GM18517 (cell line): ENCODE results near the gene IMPG2.

ENCODE experiments used
- ATAC-seq: cut with Tn5 transposase; IDR thresholded peaks from one replicate; pipeline ENCODE4 v1.9.1; 2021; ENCODE audit warnings: mild to moderate bottlenecking, moderate library complexity; ENCODE audit not compliant: unreplicated experiment

Gene IMPG2

DNA sequence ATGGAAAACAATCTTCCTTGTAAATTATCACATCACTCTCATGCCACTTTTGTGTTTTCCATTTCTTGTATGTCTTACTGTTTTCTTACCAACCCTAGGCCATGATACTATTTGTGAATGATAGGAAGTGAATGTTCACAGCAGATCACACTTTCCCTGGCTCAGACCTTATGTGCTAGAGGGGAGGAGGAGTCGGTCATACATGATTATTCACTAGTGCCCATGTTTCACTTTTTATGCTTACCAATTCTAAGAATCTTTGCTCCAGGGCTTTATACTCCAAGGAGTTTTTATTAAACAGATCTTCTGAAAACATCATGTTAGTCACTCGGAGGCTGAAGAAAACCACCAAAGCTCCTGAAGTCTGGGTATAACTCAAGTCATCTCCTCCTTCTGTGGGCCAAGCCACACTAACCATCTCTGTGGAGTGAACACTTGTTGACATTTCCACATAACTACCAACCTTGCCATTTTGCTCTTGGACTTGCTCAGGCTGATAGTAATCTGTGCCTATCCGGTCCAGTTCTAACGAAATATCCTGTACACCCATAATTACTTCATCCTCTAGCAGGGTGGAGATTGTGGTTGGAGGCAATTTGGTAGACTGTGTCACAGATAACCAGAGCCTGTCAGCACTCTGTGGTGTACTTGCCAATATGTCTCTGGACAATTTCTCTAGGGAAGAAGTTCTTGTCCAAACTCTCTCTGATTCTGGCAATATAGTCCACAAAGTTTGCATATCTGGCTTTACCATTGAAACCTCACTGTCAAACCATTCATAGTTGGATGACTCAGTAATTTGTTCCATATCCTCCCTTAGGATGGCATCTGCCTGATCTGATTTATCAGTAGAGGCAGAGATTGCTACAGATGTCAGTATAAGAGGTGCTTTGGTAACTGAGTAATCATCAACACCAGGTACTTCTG lies 76.8 kb downstream of the IMPG2 start:
- no peak for ATAC-seq

DNA sequence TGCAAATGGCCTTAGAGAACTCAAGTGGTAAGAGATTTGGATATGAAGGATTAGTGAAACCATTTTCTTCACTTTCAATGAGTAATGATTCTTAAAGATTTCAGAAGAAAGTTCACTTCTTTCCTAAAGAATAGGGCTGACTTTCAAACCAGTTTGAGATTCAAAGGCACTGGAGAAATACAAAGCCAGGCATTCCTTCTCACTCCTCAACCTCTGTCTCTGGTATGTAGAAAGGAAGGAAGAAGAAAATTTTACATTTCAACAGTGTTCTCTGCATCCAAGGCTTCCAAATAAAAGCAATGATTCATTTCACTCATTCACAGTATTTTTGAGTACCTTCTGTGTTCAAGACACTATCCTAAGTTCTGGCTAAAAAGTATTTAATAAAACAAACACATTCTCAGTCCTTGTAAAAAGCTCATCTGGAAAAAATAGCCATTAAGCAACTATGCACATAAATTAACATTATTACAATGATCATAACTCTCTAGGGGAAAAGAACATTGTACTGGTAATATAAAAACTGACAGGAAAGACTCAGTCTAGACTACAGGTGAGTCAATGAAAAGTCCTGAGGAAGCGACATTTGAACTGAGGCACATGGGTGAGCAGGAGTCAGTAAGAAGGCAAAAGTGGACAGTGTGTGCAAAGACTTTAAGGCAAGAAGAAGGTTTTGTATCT lies 79.5 kb downstream of the IMPG2 start:
- no peak for ATAC-seq

DNA sequence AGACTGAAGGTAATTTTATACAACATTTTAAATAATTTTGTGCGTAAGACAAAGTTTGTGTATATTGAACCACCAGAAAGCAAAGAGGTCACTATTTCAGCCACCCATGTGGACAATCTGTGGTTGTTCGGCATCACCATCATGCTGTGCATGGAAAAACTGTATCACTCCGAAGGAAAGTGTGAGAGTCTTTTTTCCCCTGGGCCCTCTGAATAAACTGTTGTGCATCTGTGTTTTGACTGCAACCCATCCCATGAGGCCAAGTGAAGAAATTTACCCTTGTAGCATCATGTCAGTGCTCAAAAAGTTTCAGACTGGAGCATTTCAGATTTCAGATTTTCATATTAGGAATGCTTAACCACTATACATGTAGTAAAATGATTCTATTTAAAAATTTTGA lies 85.3 kb downstream of the IMPG2 start:
- ATAC-seq = no peak

DNA sequence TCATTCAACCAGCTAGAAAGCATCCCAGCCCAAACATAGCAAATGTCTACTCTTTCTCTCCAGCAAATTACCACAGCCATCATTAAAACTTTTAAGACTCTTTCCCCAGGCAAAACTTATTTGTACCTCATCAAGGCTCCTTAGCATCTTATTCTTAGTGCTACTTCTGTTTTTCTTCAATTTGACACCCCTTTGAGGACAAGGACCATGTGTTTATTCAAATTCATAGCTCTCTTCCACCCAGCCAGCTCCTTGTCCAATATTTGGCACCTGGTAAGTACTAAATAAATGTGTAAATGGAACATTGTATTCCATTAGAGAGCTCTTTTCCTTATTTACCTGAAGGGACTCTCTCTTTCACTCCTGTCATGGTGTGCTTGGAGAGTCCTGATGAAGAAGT lies 89.8 kb downstream of the IMPG2 start:
- no peak for ATAC-seq

DNA sequence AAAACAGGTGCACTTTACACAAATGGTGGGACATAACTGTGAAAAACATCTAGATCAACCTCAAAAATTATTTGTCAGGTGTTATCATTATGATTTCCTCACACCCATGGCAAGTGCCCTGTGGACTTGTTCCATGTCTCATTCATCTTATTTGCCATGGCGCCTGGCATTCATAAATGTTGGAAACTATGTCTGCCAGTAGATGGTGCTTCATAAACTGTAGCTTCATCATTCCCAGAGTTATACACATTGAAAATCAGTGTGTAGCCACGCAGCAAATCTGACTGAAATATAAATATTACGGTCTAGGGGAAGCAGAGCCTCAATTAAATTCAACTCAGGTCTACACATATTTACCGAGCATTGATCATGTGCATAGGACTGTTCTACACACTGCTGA lies 90.7 kb downstream of the IMPG2 start:
- ATAC-seq = no peak

DNA sequence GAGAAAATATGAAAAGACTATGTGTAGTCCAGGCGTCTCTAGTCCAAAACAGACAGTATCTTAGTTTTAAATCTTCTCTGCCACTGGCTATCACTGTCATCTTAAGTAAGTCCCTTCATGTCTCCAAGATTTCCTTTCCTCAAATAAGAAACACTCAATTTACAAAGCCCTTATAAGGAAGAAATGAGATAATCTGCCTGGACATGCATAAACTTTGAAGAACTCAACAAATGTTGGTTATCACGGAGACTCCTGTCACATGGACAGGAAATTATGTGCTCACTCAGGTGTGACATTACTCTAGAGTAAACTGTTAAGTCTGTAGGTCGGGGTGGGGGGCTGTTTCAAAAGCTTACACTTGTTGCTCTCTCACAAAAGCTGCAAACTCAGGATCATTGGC lies 91.9 kb downstream of the IMPG2 start:
- no peak for ATAC-seq

DNA sequence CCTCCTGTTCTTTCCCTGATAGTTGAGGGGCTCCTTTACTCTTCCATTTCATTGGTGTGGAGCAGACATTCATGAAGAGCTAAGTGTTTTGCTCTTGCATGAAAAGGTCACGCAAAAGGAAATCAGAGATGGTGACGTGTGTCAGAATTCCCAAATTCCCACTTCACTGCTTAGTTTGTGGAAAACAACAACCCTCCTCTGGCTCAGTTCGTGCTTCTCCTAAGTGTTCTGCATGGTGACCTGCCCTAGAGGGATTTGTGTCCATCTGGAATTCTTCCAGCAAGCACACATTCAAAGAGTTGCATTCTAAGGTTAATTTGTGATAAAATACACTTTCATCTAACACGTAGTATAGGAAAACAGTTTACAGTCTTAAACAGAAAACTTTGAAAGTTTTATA lies 95.6 kb downstream of the IMPG2 start:
- ATAC-seq = no peak

DNA sequence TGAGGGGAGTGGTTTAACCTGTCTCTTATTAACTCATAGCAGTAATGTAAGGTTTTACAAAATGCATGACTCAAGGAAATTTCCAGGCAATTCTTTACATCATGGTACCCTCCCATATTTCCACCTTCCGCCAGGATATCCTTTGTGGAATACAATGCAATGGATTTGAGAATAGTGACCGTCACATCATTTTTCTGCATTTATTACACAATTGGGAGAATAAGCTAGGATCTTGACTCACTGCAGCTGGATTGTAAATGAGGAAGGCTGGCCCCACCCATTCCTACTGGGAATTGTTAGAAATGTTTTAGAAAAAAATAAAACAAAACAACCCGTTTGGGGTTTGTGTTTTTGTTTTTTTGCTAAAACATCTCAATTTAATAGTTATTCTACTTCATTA lies 97.4 kb downstream of the IMPG2 start:
- ATAC-seq = no peak

DNA sequence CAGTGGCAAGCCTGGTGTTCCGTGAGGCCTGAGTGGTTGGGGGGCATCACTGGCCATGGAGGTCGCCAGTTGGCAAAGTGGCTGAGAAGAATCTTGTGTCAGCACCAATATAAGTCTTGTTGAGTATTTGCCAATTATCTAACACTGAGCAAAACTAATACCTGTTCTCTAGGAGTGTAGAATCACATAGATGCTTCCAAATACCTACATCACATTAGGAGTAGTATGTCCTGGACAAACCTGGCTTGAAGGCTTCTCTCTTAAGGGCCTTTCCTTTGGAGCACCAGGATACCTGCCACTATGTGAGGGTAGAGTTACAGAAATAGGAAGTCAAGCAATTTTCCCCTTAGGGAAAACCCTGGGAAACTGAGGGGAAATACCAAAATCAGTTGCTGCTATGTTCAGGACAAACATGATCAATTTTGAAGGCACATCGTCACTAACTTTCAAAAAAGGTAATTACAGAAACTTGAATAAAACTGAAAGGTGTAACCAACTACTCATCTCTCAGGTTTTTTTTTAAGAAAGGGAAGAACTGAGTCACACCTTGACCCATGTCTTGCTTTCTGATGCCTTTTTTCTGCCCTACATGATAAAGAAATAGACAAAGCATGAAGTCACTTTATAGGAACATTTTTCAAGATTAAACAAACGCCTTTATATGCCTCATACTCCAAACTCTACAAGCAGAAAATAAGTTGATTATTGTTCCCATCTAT lies 100.4 kb downstream of the IMPG2 start:
- no peak for ATAC-seq

DNA sequence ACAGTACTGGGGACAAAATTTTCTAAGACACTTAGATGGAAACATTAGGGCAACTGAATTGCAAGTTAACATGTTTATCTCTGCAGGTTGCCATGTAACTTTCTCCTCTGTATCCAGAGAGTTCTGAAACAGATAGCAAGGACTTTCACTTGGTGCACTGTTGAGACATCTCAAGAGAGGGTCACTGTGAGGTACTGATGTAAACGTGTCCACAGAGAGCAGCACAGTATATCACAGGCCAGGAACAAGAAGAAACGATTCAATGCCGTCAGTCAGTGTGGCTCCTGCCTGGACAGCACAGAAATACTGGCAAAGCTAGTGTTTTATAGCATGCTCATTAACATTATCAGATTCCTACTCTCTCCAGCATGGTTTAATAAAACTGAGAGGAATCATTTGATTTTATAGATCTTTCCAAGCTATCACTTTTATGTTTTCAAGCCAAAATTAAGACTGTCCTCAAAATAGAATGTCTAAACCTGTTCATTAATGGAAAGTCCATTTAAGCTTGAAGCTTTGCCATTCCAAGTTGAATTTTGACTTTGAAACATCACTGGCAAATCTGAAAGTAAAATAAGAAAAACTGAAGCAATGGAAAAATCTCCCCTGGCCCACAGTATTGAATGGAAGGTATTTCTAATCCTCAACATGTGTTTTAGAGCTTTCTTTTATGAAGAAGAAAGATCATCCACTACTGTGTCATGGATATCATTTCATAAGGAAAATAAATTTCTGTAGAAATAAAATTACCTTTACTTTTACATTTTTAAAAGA lies 102.7 kb downstream of the IMPG2 start:
- ATAC-seq = no peak

DNA sequence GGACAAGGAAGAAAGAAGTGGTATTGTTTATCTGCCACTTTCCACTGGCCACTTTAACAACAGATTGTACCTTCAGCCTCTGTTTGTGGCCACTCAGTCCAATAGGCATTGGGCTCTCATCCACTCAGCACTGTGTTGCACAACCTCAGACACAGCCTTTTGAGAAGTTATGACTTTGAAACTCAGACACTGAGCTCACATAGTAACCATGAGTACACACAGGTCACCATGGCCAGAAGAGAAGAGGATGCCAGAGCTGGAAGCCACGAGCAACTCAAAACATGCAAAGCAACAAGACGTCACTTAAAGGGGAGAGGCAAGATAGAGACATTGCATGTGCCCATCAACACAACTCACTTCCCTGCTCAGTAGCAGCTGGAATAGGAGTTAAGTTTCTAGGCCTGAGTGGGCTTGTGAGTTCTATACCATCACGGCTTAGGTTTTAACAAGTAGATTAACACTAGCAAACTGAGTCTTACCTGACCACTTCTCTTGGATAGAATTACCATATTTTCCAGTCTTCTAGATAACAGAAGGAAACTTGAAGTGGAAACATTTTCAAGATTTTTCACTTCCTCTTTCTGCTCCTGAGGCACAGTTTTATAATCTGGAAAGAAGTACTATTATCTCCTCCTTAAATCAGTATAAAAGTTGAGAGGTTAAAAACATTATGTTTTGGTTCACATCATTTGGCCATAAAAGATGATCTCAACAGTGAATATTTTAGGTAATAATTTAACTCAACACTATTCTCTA lies 103.5 kb downstream of the IMPG2 start:
- ATAC-seq = no peak

DNA sequence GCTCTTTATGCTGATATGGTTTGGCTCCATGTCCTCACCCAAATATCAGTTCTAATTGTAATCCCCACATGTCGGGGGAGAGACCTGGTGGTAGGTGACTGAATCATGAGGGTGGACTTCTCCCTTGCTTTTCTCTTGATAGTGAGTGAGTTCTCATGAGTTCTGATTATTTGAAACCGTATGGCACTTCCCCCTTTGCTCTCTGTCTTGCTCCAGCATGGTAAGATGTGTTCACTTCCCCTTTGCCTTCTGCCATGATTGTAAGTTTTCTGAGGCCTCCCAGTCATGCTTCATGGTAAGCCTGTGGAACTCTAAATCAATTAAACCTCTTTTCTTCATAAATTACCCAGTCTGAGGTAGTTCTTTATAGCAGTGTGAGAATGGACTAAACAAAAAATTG lies 107.6 kb downstream of the IMPG2 start:
- ATAC-seq = no peak

DNA sequence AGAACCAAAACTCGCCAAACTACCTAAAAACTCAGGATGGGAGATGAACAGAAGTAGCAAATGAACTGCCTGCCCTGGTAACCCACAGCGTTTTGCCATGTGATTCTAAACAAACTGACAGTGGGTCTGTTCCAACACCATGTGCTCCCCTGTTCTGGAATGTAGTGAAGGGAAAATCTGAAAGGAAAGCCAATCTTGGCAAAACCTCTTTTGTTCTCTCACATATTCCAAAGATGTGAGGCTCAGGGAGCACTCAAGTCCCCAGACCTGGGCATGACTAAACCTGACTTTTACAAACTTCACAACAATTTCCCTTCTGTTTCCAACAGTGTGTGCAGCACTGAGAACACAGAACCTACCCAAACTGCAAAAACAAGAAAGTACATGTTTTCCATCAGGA lies 116.1 kb downstream of the IMPG2 start:
- no peak for ATAC-seq

DNA sequence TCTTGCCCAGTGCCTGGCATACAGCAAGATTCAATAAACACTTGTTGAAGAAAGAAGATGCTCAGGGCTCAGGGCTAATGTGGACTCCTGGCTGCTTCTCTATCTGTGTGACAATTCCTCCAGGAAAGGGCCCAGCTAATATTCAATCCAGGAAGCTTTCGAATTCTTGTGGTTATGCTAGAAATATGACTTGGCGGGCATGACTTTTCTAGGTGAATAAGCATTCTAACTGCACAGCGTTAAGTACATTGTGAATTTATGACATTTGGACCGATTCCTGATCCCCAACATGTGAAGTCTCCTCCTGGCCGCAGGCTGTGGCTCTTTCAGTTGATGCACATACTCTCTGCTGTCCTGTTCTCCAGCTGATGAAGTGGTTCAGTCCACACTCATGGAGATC lies 117.0 kb downstream of the IMPG2 start:
- no peak for ATAC-seq

DNA sequence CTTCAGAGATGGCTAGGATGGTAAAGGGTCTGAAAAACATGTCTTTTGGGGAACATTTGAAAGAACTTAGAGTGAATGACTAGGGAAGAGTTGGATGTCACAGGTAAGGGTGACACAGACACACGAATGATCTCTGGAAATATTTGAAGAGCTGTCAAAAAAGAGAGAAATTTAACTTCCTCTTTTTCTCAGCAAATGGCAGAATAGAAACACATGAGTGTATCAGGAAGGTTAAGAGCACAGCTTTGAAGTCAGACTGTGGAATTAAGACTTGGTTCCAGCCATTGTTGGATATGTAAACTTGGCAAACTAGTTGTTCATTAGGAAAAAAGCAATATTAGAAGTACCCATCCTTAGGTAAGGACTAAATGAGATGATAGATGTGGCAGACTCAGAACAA lies 117.7 kb downstream of the IMPG2 start:
- no peak for ATAC-seq

DNA sequence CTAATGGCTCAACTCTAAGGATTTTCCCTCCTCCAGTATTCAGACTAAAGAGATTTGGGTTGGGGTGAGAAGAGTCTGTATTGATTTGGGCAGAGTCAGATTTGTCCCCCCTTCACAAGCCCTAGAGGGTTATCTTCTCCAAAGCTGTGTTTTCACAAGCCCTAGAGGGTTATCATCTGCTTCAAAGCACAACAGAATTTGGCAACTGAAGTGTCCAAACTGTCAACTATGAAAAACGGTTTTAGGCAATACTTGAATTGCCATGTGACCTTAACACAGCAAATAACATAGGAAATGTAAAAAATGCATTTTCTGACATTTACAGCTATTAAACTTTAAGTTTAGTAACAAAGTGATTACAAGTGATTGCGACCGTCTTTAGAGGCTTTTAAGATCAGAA lies 119.9 kb downstream of the IMPG2 start:
- ATAC-seq = no peak

DNA sequence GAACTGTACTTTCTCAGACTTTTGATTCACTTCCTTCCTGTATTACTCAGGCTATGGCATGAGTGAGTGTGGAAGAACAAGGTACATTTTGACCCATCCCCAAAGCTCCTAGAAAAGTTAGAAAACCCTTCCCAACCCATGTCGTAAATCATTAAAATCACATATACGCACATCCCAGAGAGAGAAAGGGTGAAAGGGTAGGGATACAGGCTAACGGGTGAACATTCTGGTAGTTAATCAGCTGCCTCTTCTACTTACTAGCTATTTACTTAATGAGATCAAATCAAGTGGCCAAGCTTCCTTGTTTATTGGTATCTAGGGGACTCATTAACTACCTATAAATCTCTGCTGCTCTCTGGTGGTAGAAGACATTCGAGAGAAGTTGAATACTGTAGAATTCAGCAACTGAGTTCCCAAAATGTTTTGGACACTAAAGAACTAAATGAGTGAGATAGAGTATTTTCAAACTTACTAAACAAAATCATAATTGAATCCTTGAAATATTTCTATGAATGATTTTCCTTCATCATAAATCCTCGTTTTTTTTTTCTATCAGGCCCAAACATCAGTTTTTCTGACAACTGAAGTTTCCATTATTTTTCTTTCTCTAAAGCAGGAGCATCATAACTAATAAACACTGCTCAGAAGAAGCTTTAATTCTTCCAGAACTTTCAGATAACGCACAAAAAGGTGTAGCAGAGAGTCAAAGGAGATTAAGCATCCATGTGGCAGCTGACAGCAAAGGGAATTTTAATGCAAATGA lies 124.2 kb downstream of the IMPG2 start:
- ATAC-seq = no peak

DNA sequence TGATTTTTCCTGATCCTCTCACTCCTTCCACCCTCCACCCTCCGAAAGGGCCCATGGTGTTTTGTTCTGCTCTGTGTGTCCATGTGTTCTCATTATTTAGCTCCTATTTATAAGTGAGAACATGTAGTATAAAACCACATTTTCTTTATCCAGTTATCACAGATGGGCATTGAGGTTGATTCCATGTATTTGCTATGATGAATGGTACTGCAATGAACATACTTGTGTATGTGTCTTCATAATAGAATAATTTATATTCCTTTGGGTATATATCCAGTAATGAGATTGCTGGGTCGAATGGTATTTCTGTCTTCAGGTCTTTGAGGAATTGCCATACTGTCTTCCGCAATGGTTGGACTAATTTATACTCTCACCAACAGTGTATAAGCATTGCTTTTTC lies 126.0 kb downstream of the IMPG2 start:
- no peak for ATAC-seq

DNA sequence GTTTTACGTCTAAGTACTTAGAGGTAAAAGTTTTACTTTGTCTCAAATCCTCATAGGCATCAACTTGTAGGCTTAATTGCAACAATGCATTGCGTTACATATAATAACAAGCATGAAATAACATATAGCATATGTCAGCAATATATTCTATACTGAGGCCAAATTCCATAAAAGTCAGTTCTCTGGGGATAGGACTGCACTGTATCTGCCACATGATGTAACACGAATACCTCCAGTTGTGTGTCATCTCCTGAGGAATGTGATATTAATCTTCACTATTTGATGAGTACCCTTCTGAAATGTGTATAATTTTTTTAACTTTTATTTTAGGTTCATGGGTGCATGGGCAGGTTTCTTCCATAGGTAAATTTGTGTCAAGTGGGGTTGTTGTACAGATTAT lies 126.4 kb downstream of the IMPG2 start:
- ATAC-seq = no peak

DNA sequence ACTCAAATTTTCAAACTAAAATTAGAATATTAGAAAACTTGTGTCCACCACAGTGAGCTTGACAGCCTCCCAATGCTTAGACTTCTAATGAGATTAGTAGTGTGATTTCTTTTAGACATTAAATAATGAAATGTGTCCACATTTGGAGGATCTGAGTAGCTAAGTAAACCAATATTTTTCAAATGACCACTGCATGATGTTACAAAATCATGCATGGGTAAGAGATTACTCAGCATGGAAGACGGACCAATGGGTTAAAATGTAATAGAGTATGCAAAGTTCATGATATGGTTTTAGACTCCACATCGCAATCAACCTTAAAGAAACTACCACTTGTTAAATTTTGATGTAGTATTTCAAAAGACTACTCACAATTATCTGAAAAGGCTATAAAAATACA lies 130.6 kb downstream of the IMPG2 start:
- no peak for ATAC-seq
